ENCODE results near the gene MASP2.

The MASP2 gene

GRCh38 chr1:10987840-10988417 lies 59.1 kb downstream of the MASP2 start:
- no peak for DNase-seq

- no peak for DNase-seq
Measured at GRCh38 chr1:10986525-10986890, 60.5 kb downstream of the MASP2 start.

GRCh38 chr1:10980841-10981727 lies 66.0 kb downstream of the MASP2 start:
- DNase-seq: no peak

- DNase-seq: no peak
Measured at GRCh38 chr1:10980094-10980577, 66.9 kb downstream of the MASP2 start.

- DNase-seq: no peak
Measured at GRCh38 chr1:10979483-10979920, 67.5 kb downstream of the MASP2 start.

GRCh38 chr1:10978719-10979118 lies 68.3 kb downstream of the MASP2 start:
- no peak for DNase-seq
